Liver (tissue), 9 donors: ENCODE measurements around the gene ANK3. TPM values are rescaled to one million over a fixed set of nuclear protein-coding genes. Genes with fewer than 3 reads are reported as not detected.

Experiments
- DNase-seq: peaks from one replicate; pipeline ENCODE4 v3.0.0-alpha.2; 2017; ENCODE audit warnings: low spot score
- H3K27ac ChIP-seq, 2 donors: one replicate each; pipeline ENCODE4 v1.7.0; 2013; ENCODE audit warnings: inconsistent platforms in 2 of 2, low read length in 2 of 2, control low read depth in 1 of 2, low read depth in 1 of 2, mild to moderate bottlenecking in 1 of 2
- H3K27me3 ChIP-seq, 4 donors: one replicate each; pipeline versions ENCODE4 v1.6.1 to v1.7.0; 2013; ENCODE audit warnings: low read length in 3 of 4, inconsistent platforms in 1 of 4, mild to moderate bottlenecking in 1 of 4, moderate library complexity in 1 of 4; ENCODE audit not compliant: control insufficient read depth in 4 of 4, insufficient read depth in 4 of 4
- H3K36me3 ChIP-seq, 4 donors: one replicate each; pipeline versions ENCODE4 v1.6.1 to v1.7.0; 2013; ENCODE audit warnings: low read length in 3 of 4, mild to moderate bottlenecking in 3 of 4, low read depth in 1 of 4, moderate library complexity in 1 of 4; ENCODE audit not compliant: control insufficient read depth in 4 of 4, insufficient read depth in 3 of 4
- H3K4me1 ChIP-seq, 4 donors: one replicate each; pipeline versions ENCODE4 v1.6.1 to v1.7.0; 2013; ENCODE audit warnings: low read length in 3 of 4, mild to moderate bottlenecking in 3 of 4, moderate library complexity in 1 of 4; ENCODE audit not compliant: control insufficient read depth in 4 of 4, insufficient read depth in 4 of 4
- H3K4me3 ChIP-seq, 3 donors: one replicate each; pipeline versions ENCODE4 v1.6.1 to v1.7.0; 2013; ENCODE audit warnings: low read length in 3 of 3, control low read depth in 1 of 3, low read depth in 1 of 3, mild to moderate bottlenecking in 1 of 3
- H3K9ac ChIP-seq, 2 donors: one replicate each; pipeline ENCODE4 v1.7.0; 2013; ENCODE audit warnings: low read length in 2 of 2, mild to moderate bottlenecking in 2 of 2, moderate library complexity in 2 of 2, control low read depth in 1 of 2, low read depth in 1 of 2
- H3K9me3 ChIP-seq, 4 donors: one replicate each; pipeline versions ENCODE4 v1.6.1 to v1.7.0; 2013; ENCODE audit warnings: low read length in 3 of 4; ENCODE audit not compliant: control insufficient read depth in 4 of 4
- ATF3 ChIP-seq: IDR thresholded peaks from 2 replicates; pipeline ENCODE4 v1.6.1; 2016; ENCODE audit warnings: antibody characterized with exemption
- CTCF ChIP-seq: fragments of 150-350 bp; IDR thresholded peaks from 2 replicates; pipeline ENCODE4 v1.5.1; 2017; ENCODE audit warnings: improper control_type of control experiment, low read depth, low read length; ENCODE audit not compliant: missing input control
- EGR1 ChIP-seq, 2 donors: IDR thresholded peaks; 2 replicates each; pipeline ENCODE4 v1.6.1; 2016 to 2018; ENCODE audit warnings: antibody characterized with exemption in 2 of 2, low read depth in 2 of 2
- FOXA1 ChIP-seq: IDR thresholded peaks from 2 replicates; pipeline ENCODE4 v1.6.1; 2016; ENCODE audit warnings: antibody characterized with exemption
- FOXA2 ChIP-seq: IDR thresholded peaks from 2 replicates; pipeline ENCODE4 v1.6.1; 2016; ENCODE audit warnings: antibody characterized with exemption
- GABPA ChIP-seq, 2 donors: IDR thresholded peaks in 1 of 2; conservative IDR thresholded peaks in 1 of 2; 2 replicates each; pipeline ENCODE4 v1.6.1; 2016; ENCODE audit warnings: antibody characterized with exemption in 2 of 2, mild to moderate bottlenecking in 1 of 2, moderate library complexity in 1 of 2
- HNF4A ChIP-seq, 2 donors: conservative IDR thresholded peaks; 2 replicates each; pipeline ENCODE4 v1.6.1; 2016; ENCODE audit warnings: antibody characterized with exemption in 2 of 2, mild to moderate bottlenecking in 2 of 2
- HNF4G ChIP-seq: IDR thresholded peaks from 2 replicates; pipeline ENCODE4 v1.6.1; 2016; ENCODE audit warnings: antibody characterized with exemption
- JUND ChIP-seq, 2 donors: IDR thresholded peaks; 2 replicates each; pipeline ENCODE4 v1.6.1; 2016; ENCODE audit warnings: antibody characterized with exemption in 2 of 2
- MAX ChIP-seq: IDR thresholded peaks from 2 replicates; pipeline ENCODE4 v1.6.1; 2016; ENCODE audit warnings: antibody characterized with exemption
- NR2F2 ChIP-seq: IDR thresholded peaks from 2 replicates; pipeline ENCODE4 v1.6.1; 2016; ENCODE audit warnings: antibody characterized with exemption
- RAD21 ChIP-seq, 2 donors: IDR thresholded peaks; 2 replicates each; pipeline ENCODE4 v1.6.1; 2016; ENCODE audit warnings: antibody characterized with exemption in 2 of 2, mild to moderate bottlenecking in 2 of 2
- REST ChIP-seq: IDR thresholded peaks from 2 replicates; pipeline ENCODE4 v1.6.1; 2016; ENCODE audit warnings: antibody characterized with exemption, mild to moderate bottlenecking
- RXRA ChIP-seq, 2 donors: IDR thresholded peaks; 2 replicates each; pipeline ENCODE4 v1.6.1; 2017 to 2018; ENCODE audit warnings: antibody characterized with exemption in 2 of 2, mild to moderate bottlenecking in 1 of 2
- SP1 ChIP-seq: IDR thresholded peaks from 2 replicates; pipeline ENCODE4 v1.6.1; 2018; ENCODE audit warnings: antibody characterized with exemption, mild to moderate bottlenecking
- TAF1 ChIP-seq: conservative IDR thresholded peaks from 2 replicates; pipeline ENCODE4 v1.6.1; 2016; ENCODE audit warnings: antibody characterized with exemption, mild to moderate bottlenecking
- YY1 ChIP-seq: IDR thresholded peaks from 2 replicates; pipeline ENCODE4 v1.6.1; 2016; ENCODE audit warnings: antibody characterized with exemption, mild to moderate bottlenecking
- ZBTB33 ChIP-seq: IDR thresholded peaks from 2 replicates; pipeline ENCODE4 v1.6.1; 2016; ENCODE audit warnings: antibody characterized with exemption
- WGBS: extraction: QIAGEN DNeasy Blood & Tissue Kit; methylation state at CpG from one replicate; pipeline ENCODE4 v1.1.7; 2013; 5-methylcytosine and 5-hydroxymethylcytosine counted together
- polyA plus RNA-seq, 2 donors: library from polyadenylated mRNA; stranded (reverse) in 1 of 2; unstranded in 1 of 2; fragments of 200-250 nt in 1 of 2; fragments of >200 nt in 1 of 2; fragmentation: Nextera tagmentation in 1 of 2; extraction: Ambion mirVana in 1 of 2; gene quantifications; one replicate each; pipeline versions ENCODE4 v1.2.1 to v1.2.3, GENCODE V29; 2013 to 2015
- total RNA-seq, 2 donors: library from RNA; depleted of rRNA; stranded (reverse); fragments of >200 nt; gene quantifications; one replicate each; pipeline ENCODE4 v1.2.3, GENCODE V29; 2014
- donor health status: healthy.
- donor health status: healthy.
- donor health status: healthy.
- donor health status: healthy.
- donor health status: healthy.

ANK3 gene
- total and polyA plus RNA-seq, 4 donors: 5.7 to 30.0 (median 9.7) TPM

GRCh38 chr10:60134548-60134947 is 255.1 kb downstream of the ANK3 start:
- no peak overlapping the region for H3K27ac ChIP-seq
- no peak overlapping the region for H3K4me3 ChIP-seq
- no peaks in the 10 kb centered on the region for H3K36me3 ChIP-seq
- WGBS: 91% methylated on average over 1 of the region's 1 CpG
- no peaks in the 10 kb centered on the region for H3K27me3 ChIP-seq
- TF ChIP-seq JUND (IDR thresholded peaks at IDR 0.05) (no peak), TAF1 (no peak), RXRA (IDR thresholded peaks at IDR 0.05) (no peak)
- no peaks in the 10 kb centered on the region for H3K9me3 ChIP-seq
- H3K4me1 ChIP-seq: no peaks in the 10 kb centered on the region
- no peak overlapping the region for H3K9ac ChIP-seq
- DNase-seq: no peak

- H3K4me3 ChIP-seq: no peak overlapping the region
- no peak for TF ChIP-seq FOXA2
- TF ChIP-seq JUND (IDR thresholded peaks at IDR 0.05): no peak
- no peak for TF ChIP-seq NR2F2
- TF ChIP-seq REST: no peak
- no peak for TF ChIP-seq TAF1
- TF ChIP-seq HNF4A (conservative IDR thresholded peaks at IDR 0.05): no peak
- TF ChIP-seq HNF4G: no peak
- TF ChIP-seq MAX: no peak
- no peak for TF ChIP-seq SP1
- TF ChIP-seq CTCF: no peak
- TF ChIP-seq ZBTB33: no peak
- TF ChIP-seq FOXA1: no peak
- TF ChIP-seq YY1: no peak
- TF ChIP-seq EGR1 (IDR thresholded peaks at IDR 0.05; ENCODE audit: low read depth in 2 of 2): no peak
- no peak for TF ChIP-seq RXRA (IDR thresholded peaks at IDR 0.05)
- no peak for TF ChIP-seq ATF3
- TF ChIP-seq GABPA (IDR thresholded peaks at IDR 0.05 in 1 of 2, conservative IDR thresholded peaks at IDR 0.05 in 1 of 2): no peak
- TF ChIP-seq RAD21 (IDR thresholded peaks at IDR 0.05): no peak
- no peaks in the 10 kb centered on the region for H3K36me3 ChIP-seq
- 84% methylated on average over 1 of the region's 1 CpG for WGBS
- H3K27me3 ChIP-seq: no peaks in the 10 kb centered on the region
- no peak overlapping the region for H3K27ac ChIP-seq
- no peak overlapping the region for H3K9ac ChIP-seq
- DNase-seq: no peak
- no peaks in the 10 kb centered on the region for H3K4me1 ChIP-seq
- no peaks in the 10 kb centered on the region for H3K9me3 ChIP-seq
Observed at GRCh38 chr10:60130130-60130579, 259.5 kb downstream of the ANK3 start.
